Calu3 (cell line): ENCODE results near the gene PLPP3. TPM values are rescaled to one million over a fixed set of nuclear protein-coding genes. Genes with fewer than 3 reads are reported as not detected.

Experiments
- BruUV-seq: library from RNA; stranded (reverse); fragments of 400-500 nt; replicated peaks from 2 replicates; lab custom pipeline; 2021; lab: Mats Ljungman, UMichigan
- CTCF ChIA-PET: fragments of 300-600 bp; sonication (Branson Sonifier 250); formaldehyde crosslinking; loops from one replicate; lab custom pipeline; 2022; ENCODE audit warnings: antibody characterized with exemption; lab: Charles Lee
- DNase-seq: peaks from one replicate; pipeline ENCODE4 v3.0.0; 2022
- H3K27ac Mint-ChIP-seq: one replicate; pipeline ENCODE4 v1.8.0; 2022; ENCODE audit warnings: mixed read lengths; ENCODE audit not compliant: unreplicated experiment
- H3K27me3 Mint-ChIP-seq: one replicate; pipeline ENCODE4 v1.8.0; 2022; ENCODE audit warnings: mixed read lengths; ENCODE audit not compliant: unreplicated experiment
- H3K36me3 Mint-ChIP-seq: one replicate; pipeline ENCODE4 v1.8.0; 2022; ENCODE audit warnings: mild to moderate bottlenecking, moderate library complexity, mixed read lengths; ENCODE audit not compliant: insufficient read depth, unreplicated experiment
- H3K4me1 Mint-ChIP-seq: one replicate; pipeline ENCODE4 v1.8.0; 2022; ENCODE audit warnings: mild to moderate bottlenecking, low read depth, mixed read lengths; ENCODE audit not compliant: unreplicated experiment
- H3K4me3 Mint-ChIP-seq: one replicate; pipeline ENCODE4 v1.8.0; 2022; ENCODE audit warnings: mild to moderate bottlenecking, low read depth, moderate library complexity, mixed read lengths; ENCODE audit not compliant: unreplicated experiment
- H3K9me3 Mint-ChIP-seq: one replicate; pipeline ENCODE4 v1.8.0; 2022; ENCODE audit warnings: low read depth, mixed read lengths; ENCODE audit not compliant: unreplicated experiment
- intact Hi-C: fragments of 100-400 bp; cut with micrococcal nuclease; formaldehyde crosslinking; loops from one replicate; pipeline ENCODE4 v1.10.0; 2022; ENCODE audit not compliant: unreplicated experiment
- total RNA-seq: library from RNA; stranded (reverse); gene quantifications from 2 replicates; pipeline ENCODE4 v1.2.3, GENCODE V29; 2022
- TF ChIP-seq, protein P1 (sequence below): fragments of 200-600 bp; IDR thresholded peaks from one replicate; pipeline ENCODE4 v1.8.0; 2022; ENCODE audit warnings: antibody characterized with exemption; ENCODE audit not compliant: unreplicated experiment

Gene PLPP3
- total RNA-seq, 1 experiment from 2014 or later, result 18.9 TPM

DNA sequence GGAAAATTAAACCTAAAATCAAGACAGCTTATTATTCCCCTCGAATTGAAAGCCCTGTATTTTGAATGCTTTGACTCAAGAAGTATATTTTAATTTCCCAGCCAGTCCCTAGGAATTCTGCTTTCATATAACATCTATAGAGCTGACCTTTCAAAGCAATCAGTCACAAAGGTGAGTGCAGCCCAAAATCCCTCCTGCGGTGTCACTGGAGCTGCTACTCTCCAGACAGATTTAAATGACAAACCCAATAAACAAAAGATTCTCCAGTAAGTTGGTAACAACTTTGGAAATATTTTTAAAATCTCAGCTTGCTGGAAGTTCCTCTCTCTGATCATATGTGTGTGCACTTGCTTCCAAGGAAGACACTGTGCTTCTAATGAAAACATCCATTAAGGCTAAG lies 14.7 kb downstream of the PLPP3 start:
- peaks cover under 1% of the 10 kb centered on the region for H3K36me3 Mint-ChIP-seq
- no peaks in the 10 kb centered on the region for H3K27me3 Mint-ChIP-seq
- peaks cover 66% of the 10 kb centered on the region for H3K4me1 Mint-ChIP-seq
- CTCF ChIA-PET, result no interaction called here
- no peak overlapping the region for H3K27ac Mint-ChIP-seq
- TF ChIP-seq, protein P1, sequence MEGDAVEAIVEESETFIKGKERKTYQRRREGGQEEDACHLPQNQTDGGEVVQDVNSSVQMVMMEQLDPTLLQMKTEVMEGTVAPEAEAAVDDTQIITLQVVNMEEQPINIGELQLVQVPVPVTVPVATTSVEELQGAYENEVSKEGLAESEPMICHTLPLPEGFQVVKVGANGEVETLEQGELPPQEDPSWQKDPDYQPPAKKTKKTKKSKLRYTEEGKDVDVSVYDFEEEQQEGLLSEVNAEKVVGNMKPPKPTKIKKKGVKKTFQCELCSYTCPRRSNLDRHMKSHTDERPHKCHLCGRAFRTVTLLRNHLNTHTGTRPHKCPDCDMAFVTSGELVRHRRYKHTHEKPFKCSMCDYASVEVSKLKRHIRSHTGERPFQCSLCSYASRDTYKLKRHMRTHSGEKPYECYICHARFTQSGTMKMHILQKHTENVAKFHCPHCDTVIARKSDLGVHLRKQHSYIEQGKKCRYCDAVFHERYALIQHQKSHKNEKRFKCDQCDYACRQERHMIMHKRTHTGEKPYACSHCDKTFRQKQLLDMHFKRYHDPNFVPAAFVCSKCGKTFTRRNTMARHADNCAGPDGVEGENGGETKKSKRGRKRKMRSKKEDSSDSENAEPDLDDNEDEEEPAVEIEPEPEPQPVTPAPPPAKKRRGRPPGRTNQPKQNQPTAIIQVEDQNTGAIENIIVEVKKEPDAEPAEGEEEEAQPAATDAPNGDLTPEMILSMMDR, result no peak
- H3K4me3 Mint-ChIP-seq, result no peak overlapping the region
- H3K9me3 Mint-ChIP-seq, result no peaks in the 10 kb centered on the region
- no TSS peak for BruUV-seq
- intact Hi-C loops, result no loop called here
- DNase-seq, result no peak

DNA sequence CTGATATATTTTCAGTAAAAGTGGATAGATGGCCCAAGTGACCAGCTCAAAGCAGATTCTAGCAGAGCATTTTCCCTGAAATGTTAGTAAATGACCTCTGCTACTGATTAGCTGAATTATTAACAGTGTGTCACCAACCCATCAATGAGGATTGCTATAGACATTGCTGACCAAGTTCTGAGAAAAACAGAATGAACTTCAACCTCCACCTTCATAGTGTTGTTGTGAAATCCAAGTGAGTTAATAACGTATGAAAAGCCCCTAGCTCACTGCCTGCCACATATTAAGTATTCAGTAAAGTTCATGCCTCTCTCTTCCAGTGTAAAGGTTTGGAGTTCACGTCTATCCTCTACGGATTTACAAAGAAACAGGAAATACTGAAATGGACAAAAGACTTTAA lies 15.8 kb downstream of the PLPP3 start:
- BruUV-seq, result no TSS peak
- H3K4me1 Mint-ChIP-seq, result peaks cover 63% of the 10 kb centered on the region
- intact Hi-C loops, result no loop called here
- H3K9me3 Mint-ChIP-seq, result no peaks in the 10 kb centered on the region
- no peak overlapping the region for H3K4me3 Mint-ChIP-seq
- CTCF ChIA-PET, result no interaction called here
- no peaks in the 10 kb centered on the region for H3K27me3 Mint-ChIP-seq
- H3K27ac Mint-ChIP-seq, result peak overlapping the region; percentile 31
- TF ChIP-seq, protein P1, result no peak
- DNase-seq, result no peak
- no peaks in the 10 kb centered on the region for H3K36me3 Mint-ChIP-seq

DNA sequence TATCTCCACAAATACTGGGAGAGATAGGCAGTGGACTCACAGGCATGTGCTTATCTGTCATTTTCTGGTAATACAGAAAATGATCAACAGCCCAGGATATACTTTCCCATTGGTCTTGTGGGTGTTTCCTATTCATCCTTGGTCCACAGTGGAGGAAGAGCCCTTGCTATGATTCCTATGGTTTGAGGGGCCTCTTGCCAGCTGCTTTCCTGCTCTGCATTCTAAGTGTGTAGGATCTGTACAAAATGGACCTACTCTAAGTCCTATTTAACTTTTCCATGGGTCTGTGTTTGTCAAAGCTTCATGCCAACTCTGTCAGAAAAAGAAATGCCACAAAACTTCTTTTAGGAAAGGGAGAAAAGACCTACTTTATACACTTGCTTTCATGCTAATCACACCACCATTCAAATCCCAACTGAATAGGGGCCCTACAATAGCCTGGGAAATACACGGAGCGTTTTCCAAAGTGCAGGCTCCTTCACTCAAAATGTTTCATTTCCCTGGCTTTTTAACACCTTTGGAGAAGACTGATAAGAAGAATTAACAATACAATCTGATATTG lies 16.4 kb downstream of the PLPP3 start:
- Mint-ChIP-seq H3K36me3 (no peaks in the 10 kb centered on the region), H3K27ac (peak overlapping the region; percentile 31), H3K9me3 (no peaks in the 10 kb centered on the region), H3K4me3 (no peak overlapping the region), H3K27me3 (no peaks in the 10 kb centered on the region), H3K4me1 (peaks cover 68% of the 10 kb centered on the region)
- intact Hi-C loops, result no loop called here
- TF ChIP-seq, protein P1, result no peak
- no peak for DNase-seq
- CTCF ChIA-PET, result no interaction called here
- BruUV-seq, result no TSS peak

DNA sequence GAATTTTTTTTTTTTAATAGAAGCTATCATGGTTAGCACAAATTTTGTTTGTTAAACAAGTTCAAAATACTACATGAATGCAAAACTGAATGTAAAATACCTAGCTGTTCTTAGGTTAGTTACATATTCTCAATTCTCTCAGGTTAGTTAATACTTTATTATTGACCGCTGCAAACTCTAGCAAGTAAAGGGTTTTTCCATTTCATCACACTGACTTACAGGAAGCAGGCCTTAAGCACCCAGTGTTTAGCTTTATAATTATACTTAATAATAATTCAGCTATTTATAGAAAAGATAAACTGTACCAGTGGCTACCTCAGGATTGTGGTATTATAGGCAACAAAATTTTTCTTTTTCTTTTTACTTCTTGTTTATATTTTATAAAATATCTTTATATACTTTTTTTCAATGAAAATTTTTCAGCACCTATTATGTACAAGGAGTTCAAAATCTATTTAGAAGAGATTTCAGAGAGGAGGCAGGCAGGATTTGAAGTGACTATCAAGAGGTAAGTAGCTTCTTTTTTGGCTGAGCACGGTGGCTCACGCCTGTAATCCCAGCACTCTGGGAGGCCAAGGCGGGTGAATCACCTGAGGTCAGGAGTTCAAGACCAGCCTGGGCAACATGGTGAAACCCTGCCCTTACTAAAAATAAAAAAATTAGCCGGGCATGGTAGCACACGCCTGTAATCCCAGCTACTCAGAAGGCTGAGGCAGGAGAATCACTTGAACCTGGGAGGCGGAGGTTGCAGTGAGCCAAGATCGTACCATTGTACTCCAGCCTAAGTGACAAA lies 17.9 kb downstream of the PLPP3 start:
- H3K4me3 Mint-ChIP-seq, result no peak overlapping the region
- peaks cover 63% of the 10 kb centered on the region for H3K4me1 Mint-ChIP-seq
- CTCF ChIA-PET, result interaction anchor here (0.5 to 1.7 kb wide), 4 partner anchors 8 to 11 kb away, joined by 3 to 9 read pairs (median 4); no protein-coding TSS in a partner anchor
- no peaks in the 10 kb centered on the region for H3K27me3 Mint-ChIP-seq
- intact Hi-C loops, result no loop called here
- H3K36me3 Mint-ChIP-seq, result no peaks in the 10 kb centered on the region
- TF ChIP-seq, protein P1, result no peak
- H3K9me3 Mint-ChIP-seq, result no peaks in the 10 kb centered on the region
- BruUV-seq, result no TSS peak
- DNase-seq, result no peak
- H3K27ac Mint-ChIP-seq, result peak overlapping the region; percentile 1
